Activated CD8-positive, alpha-beta T cell treated with anti-CD3 and anti-CD28 coated beads for 36 hours (primary cell): Measurements from ENCODE around the gene MCTP1. TPM values are rescaled to one million over a fixed set of nuclear protein-coding genes. Genes with fewer than 3 reads are reported as not detected.

ENCODE experiments used
- ATAC-seq: fragments of 200-7000 bp; cut with Tn5 transposase; one replicate; pipeline ENCODE4 v1.10.0; 2021; ENCODE audit warnings: mild to moderate bottlenecking, moderate library complexity
- CTCF ChIA-PET: fragments of 350-600 bp; sonication (Branson Sonifier 250); formaldehyde crosslinking; loops from one replicate; lab custom pipeline; 2021; ENCODE audit warnings: antibody characterized with exemption; lab: Charles Lee
- POLR2A ChIA-PET: fragments of 350-600 bp; sonication (Branson Sonifier 250); formaldehyde crosslinking; loops from one replicate; lab custom pipeline; 2021; ENCODE audit warnings: antibody characterized with exemption; lab: Charles Lee
- DNase-seq: peaks from one replicate; pipeline ENCODE4 v3.0.0-alpha.2; 2020
- H3K27ac Mint-ChIP-seq: one replicate; pipeline ENCODE4 v1.8.0; 2021; ENCODE audit warnings: mild to moderate bottlenecking, mixed read lengths
- H3K27me3 Mint-ChIP-seq: one replicate; pipeline ENCODE4 v1.8.0; 2021; ENCODE audit warnings: mixed read lengths
- H3K36me3 Mint-ChIP-seq: one replicate; pipeline ENCODE4 v1.8.0; 2021; ENCODE audit warnings: low read depth, mixed read lengths
- H3K4me1 Mint-ChIP-seq: one replicate; pipeline ENCODE4 v1.8.0; 2021; ENCODE audit warnings: low read depth, mixed read lengths
- H3K4me3 Mint-ChIP-seq: one replicate; pipeline ENCODE4 v1.8.0; 2021; ENCODE audit warnings: mild to moderate bottlenecking, moderate library complexity, mixed read lengths
- H3K9me3 Mint-ChIP-seq: one replicate; pipeline ENCODE4 v1.8.0; 2021; ENCODE audit warnings: mixed read lengths
- intact Hi-C: fragments of 100-400 bp; cut with micrococcal nuclease; formaldehyde crosslinking; loops from one replicate; pipeline ENCODE4 v1.10.0; 2022
- total RNA-seq, 2 experiments: library from RNA; stranded (reverse); gene quantifications; one replicate each; pipeline ENCODE4 v1.2.3, GENCODE V29; 2021
- TF ChIP-seq, protein P1 (sequence below): fragments of 200-600 bp; IDR thresholded peaks from one replicate; pipeline ENCODE4 v1.8.0; 2022; ENCODE audit warnings: antibody characterized with exemption, mild to moderate bottlenecking

The MCTP1 gene
- total RNA-seq, 2 experiments from 2014 or later, result 0.20 to 0.40 TPM

DNA sequence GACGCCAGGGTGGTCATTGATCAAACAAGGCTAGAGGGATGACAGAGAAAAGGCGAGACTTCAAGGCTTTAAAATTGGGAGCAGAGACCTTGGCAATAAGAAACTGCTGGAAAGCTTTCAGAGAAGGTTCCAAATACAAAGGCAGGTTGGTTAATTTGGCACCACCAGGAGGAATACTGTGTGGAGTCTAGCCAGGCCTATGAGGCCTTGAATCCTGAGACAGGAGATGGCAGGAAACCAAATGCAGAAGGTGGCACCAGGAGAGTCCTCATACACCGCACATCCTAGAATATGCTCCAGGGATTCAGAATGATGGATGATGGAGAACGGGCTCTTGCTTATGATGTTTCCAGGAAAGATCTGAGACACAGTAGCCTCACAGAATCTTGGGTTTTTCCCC, 90.0 kb downstream of the MCTP1 start:
- POLR2A ChIA-PET, result no interaction called here
- no peak for ATAC-seq
- H3K27me3 Mint-ChIP-seq, result no peaks in the 10 kb centered on the region
- no peaks in the 10 kb centered on the region for H3K36me3 Mint-ChIP-seq
- no peak overlapping the region for H3K4me3 Mint-ChIP-seq
- peaks cover 4% of the 10 kb centered on the region for H3K4me1 Mint-ChIP-seq
- CTCF ChIA-PET, result no interaction called here
- no peaks in the 10 kb centered on the region for H3K9me3 Mint-ChIP-seq
- DNase-seq, result no peak
- H3K27ac Mint-ChIP-seq, result no peak overlapping the region
- intact Hi-C loops, result no loop called here
- TF ChIP-seq, protein P1, sequence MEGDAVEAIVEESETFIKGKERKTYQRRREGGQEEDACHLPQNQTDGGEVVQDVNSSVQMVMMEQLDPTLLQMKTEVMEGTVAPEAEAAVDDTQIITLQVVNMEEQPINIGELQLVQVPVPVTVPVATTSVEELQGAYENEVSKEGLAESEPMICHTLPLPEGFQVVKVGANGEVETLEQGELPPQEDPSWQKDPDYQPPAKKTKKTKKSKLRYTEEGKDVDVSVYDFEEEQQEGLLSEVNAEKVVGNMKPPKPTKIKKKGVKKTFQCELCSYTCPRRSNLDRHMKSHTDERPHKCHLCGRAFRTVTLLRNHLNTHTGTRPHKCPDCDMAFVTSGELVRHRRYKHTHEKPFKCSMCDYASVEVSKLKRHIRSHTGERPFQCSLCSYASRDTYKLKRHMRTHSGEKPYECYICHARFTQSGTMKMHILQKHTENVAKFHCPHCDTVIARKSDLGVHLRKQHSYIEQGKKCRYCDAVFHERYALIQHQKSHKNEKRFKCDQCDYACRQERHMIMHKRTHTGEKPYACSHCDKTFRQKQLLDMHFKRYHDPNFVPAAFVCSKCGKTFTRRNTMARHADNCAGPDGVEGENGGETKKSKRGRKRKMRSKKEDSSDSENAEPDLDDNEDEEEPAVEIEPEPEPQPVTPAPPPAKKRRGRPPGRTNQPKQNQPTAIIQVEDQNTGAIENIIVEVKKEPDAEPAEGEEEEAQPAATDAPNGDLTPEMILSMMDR, result no peak

DNA sequence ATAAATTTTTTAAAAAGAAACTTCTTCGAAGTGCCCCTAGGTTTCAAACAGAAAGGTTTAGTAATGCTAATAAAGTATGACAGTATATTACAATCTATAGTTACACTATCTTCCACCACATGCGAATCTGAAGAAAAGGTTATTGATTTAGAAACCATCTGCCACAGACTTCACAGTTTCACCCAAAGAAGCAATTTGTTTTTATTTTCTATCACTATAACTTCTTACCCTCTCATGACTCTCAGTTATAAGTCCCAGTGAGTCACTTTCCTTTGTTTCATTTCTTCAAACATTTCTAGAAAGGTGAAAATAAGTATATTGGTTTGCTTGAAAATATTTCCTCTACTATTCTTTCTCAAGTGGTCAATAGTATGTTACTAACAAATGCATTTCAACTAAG, 93.6 kb downstream of the MCTP1 start:
- H3K36me3 Mint-ChIP-seq, result no peaks in the 10 kb centered on the region
- intact Hi-C loops, result no loop called here
- H3K27ac Mint-ChIP-seq, result no peak overlapping the region
- peaks cover 4% of the 10 kb centered on the region for H3K4me1 Mint-ChIP-seq
- ATAC-seq, result no peak
- no peak overlapping the region for H3K4me3 Mint-ChIP-seq
- ChIA-PET CTCF (no interaction called here), POLR2A (interaction anchor here (0.5 kb wide), 1 partner anchor 342 kb away, joined by 3 read pairs; no protein-coding TSS in a partner anchor)
- no peaks in the 10 kb centered on the region for H3K9me3 Mint-ChIP-seq
- TF ChIP-seq, protein P1, result no peak
- peaks cover 1% of the 10 kb centered on the region for H3K27me3 Mint-ChIP-seq
- no peak for DNase-seq

DNA sequence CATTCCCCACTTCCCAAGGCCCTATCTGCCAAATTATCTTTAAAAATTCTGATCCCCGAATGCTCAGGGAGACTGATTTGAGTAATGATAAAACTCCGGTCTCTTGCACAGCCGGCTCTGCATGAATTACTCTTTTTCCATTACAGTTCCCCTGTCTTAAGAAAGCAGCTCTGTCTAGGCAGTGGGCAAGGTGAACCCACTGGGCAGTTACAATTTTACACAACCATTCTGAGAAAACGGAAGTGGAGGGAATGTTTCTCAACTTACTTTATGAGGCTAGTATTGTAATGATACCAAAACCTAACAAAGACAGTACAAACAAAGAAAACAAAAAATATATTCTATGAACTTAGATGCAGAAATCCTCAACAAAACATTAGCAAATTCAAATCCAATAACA, 100.0 kb downstream of the MCTP1 start:
- no peak for ATAC-seq
- ChIA-PET CTCF (no interaction called here), POLR2A (no interaction called here)
- no peaks in the 10 kb centered on the region for H3K4me1 Mint-ChIP-seq
- H3K4me3 Mint-ChIP-seq, result no peak overlapping the region
- no peaks in the 10 kb centered on the region for H3K36me3 Mint-ChIP-seq
- intact Hi-C loops, result no loop called here
- H3K27ac Mint-ChIP-seq, result no peak overlapping the region
- H3K9me3 Mint-ChIP-seq, result no peaks in the 10 kb centered on the region
- TF ChIP-seq, protein P1, result no peak
- no peak for DNase-seq
- H3K27me3 Mint-ChIP-seq, result peaks cover 3% of the 10 kb centered on the region

DNA sequence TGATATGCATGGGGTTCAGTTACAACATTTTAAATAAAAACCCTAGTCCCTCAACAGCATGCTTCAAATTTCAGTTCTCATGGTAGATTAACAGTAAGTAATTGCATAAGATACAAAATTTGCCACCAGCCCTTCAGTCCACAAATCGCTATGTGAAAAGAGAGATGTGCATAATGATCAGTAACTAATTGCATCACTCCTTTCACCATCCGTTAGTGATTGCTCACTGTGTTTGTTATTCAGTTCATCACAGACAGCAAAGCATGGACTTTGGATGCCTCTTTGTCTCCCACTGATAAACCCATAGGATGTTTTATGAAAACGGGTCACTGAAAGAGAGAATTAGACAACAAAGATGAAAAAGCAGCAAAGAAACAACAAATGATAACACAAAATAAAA, 103.2 kb downstream of the MCTP1 start:
- no peak overlapping the region for H3K4me3 Mint-ChIP-seq
- no peak for DNase-seq
- no peak for ATAC-seq
- H3K9me3 Mint-ChIP-seq, result no peaks in the 10 kb centered on the region
- TF ChIP-seq, protein P1, result no peak
- H3K27ac Mint-ChIP-seq, result no peak overlapping the region
- intact Hi-C loops, result no loop called here
- ChIA-PET POLR2A (no interaction called here), CTCF (no interaction called here)
- H3K36me3 Mint-ChIP-seq, result no peaks in the 10 kb centered on the region
- no peaks in the 10 kb centered on the region for H3K4me1 Mint-ChIP-seq
- peaks cover 4% of the 10 kb centered on the region for H3K27me3 Mint-ChIP-seq

DNA sequence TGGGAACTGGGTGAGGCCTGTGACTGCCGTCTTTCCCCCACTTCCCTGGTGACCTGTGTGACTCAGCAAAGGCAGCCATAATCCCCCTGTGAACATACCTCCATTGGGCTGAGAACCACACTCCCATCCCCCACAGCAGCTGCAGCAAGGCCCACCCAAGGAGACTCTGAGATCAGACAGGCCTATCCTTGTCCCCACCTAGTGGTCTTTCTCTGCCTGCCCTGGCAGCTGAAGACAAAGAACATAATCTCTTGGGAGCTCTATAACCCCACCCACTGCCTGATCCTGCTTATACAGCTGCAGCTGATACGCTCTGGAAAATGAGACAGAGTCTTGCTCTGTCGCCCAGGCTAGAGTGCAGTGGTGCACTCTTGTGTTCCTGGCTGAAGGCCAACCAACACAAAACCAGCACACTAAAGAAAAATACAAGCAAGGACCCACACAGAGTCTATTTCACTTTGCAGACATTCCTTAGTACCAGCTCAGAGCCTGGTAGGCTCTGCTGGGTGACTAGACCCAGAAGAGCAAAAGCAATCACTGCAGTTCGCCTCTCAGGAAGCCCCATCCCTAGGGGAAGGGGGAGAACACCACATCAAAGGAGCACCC, 106.7 kb downstream of the MCTP1 start:
- ChIA-PET POLR2A (no interaction called here), CTCF (no interaction called here)
- Mint-ChIP-seq H3K4me1 (no peaks in the 10 kb centered on the region), H3K27me3 (peaks cover 2% of the 10 kb centered on the region), H3K4me3 (no peak overlapping the region), H3K36me3 (no peaks in the 10 kb centered on the region), H3K9me3 (no peaks in the 10 kb centered on the region), H3K27ac (no peak overlapping the region)
- TF ChIP-seq, protein P1, result no peak
- DNase-seq (no peak), ATAC-seq (no peak)
- intact Hi-C loops, result no loop called here
